ENCODE data around the gene ELAPOR1.
A peak's percentile ranks its signal among the peaks of the same experiment; 100 is the strongest.

Gene ELAPOR1

DNA sequence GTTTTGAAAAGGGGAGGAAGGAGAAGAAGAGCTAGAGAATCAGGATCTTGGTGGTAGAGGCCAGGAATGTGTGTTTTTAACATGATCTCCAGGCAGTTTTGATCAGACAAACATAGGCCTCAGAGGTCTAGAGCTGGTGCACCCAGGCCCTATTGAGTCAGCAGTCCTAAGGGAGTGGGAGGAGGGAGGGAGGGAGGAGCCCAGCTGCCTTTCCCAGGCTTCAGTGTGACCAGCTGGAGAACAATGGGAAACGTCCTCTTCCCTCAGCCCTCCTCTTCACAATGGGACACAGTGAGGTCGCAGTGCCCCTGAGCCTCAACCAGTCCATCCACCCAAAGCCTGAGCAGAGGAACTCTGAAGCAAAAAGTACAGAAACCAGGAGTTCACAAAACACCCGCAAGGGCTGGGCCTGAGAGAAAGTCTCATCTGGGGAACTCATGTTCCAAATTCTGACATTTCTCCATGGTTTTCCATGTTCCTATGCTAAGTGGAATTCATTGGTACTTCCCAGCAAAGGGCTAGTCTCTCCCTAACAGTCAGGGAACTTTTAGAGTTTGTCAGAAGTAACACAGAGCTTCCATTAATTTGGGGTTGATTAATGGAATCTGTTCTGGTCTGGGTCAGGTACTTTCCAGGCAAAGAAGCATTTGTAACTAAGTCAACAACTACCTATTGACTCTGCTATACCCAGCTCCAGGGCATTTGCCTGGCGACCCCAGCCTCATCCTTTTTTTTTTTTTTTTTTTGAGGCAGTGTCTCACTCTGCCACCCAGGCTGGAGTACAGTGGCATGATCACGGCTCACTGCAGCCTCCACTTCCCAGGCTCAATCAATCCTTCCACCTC is 37.5 kb downstream of the ELAPOR1 start:
- no peak for DNase-seq (ENCODE audit: low read depth, low spot score)
- no peak overlapping the region for H3K27ac ChIP-seq
- H3K36me3 ChIP-seq (ENCODE audit: insufficient read depth, low read length) = no peaks in the 10 kb centered on the region
- H3K9ac ChIP-seq (ENCODE audit: insufficient read length) = no peak overlapping the region
- H3K4me3 ChIP-seq = no peak overlapping the region
- no peak for TF ChIP-seq POLR2AphosphoS5 (IDR thresholded peaks at IDR 0.05; ENCODE audit: borderline replicate concordance, low read depth, low read length)
- no peak for TF ChIP-seq EZH2 (IDR thresholded peaks at IDR 0.05)
- no peak for TF ChIP-seq FOXP2 (optimal IDR thresholded peaks at IDR 0.05; ENCODE audit: control extremely low read depth, extremely low read length, insufficient read depth)
- no peaks in the 10 kb centered on the region for H3K9me3 ChIP-seq (ENCODE audit: low read depth, low read length)

DNA sequence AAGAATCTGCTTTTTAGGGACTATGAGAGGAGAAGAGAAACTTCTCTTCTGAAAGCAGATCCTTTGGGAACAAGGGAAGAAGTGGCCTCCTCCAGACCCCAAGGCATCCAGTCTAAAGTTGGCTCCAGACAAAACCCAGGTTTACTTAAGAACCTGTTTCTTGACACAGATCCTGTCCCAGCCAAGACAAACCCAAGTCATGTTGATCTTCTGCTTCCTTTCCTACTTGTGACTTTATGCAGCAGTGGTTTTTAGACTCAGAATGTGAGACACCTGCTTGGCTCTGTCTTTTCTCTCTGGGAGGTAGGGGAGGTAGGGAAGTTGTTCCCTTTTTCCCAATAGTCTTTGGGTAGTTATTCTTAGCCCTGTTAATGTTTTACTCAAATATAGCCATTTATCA is 38.3 kb downstream of the ELAPOR1 start:
- TF ChIP-seq POLR2AphosphoS5 (IDR thresholded peaks at IDR 0.05; ENCODE audit: borderline replicate concordance, low read depth, low read length) (no peak), FOXP2 (optimal IDR thresholded peaks at IDR 0.05; ENCODE audit: control extremely low read depth, extremely low read length, insufficient read depth) (no peak), EZH2 (IDR thresholded peaks at IDR 0.05) (no peak)
- no peak overlapping the region for H3K4me3 ChIP-seq
- no peak overlapping the region for H3K27ac ChIP-seq
- no peak for DNase-seq (ENCODE audit: low read depth, low spot score)
- H3K36me3 ChIP-seq (ENCODE audit: insufficient read depth, low read length) = no peaks in the 10 kb centered on the region
- no peaks in the 10 kb centered on the region for H3K9me3 ChIP-seq (ENCODE audit: low read depth, low read length)
- no peak overlapping the region for H3K9ac ChIP-seq (ENCODE audit: insufficient read length)

DNA sequence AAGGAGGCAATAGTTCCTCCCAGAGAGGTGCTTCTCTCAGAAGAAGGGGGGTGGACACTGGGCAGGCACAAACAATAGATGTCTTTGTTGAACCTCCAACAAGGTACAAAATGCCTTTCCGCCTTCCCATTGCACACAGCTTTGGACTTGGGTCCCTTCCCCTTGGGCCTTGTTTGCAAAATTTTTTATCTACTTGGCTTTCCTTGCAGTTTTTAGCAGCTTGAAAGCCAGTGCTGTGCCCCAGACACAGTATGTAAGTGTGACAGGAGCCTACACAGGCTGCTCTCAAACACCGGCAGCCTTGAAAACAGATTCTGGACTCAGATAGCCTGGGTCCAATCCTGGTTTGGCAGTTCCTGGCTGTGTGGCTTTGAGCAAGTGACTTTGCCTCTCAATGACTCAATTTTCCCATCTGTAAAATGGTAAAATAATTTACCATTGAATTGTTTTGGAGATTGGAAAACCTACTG is 43.0 kb downstream of the ELAPOR1 start:
- no peak for DNase-seq (ENCODE audit: low read depth, low spot score)
- Histone ChIP-seq H3K27ac (no peak overlapping the region), H3K9ac (ENCODE audit: insufficient read length) (no peak overlapping the region), H3K4me3 (no peak overlapping the region), H3K36me3 (ENCODE audit: insufficient read depth, low read length) (no peaks in the 10 kb centered on the region), H3K9me3 (ENCODE audit: low read depth, low read length) (no peaks in the 10 kb centered on the region)
- TF ChIP-seq EZH2 (IDR thresholded peaks at IDR 0.05) = no peak

DNA sequence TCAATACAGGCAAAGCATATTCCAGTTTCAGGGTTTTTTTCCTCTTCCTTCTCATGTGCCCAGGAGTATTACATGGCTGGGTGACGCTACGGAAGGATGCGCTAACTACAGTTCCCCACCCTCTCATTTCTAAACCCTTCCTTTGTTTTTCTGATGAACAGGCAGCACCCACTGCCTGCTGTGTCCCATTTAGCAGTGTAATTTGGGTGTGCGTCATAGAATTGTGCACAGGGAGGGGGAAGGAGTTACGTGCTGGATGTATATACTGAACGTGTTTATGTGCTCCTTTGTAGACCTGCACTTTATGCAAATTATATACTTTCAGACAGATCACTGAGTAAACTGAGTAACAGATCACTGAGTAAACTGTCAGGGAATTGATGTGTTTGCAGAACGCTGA is 44.5 kb downstream of the ELAPOR1 start:
- H3K36me3 ChIP-seq (ENCODE audit: insufficient read depth, low read length) = no peaks in the 10 kb centered on the region
- no peaks in the 10 kb centered on the region for H3K9me3 ChIP-seq (ENCODE audit: low read depth, low read length)
- TF ChIP-seq FOXP2 (optimal IDR thresholded peaks at IDR 0.05; ENCODE audit: control extremely low read depth, extremely low read length, insufficient read depth) = no peak
- no peak for TF ChIP-seq EZH2 (IDR thresholded peaks at IDR 0.05)
- TF ChIP-seq POLR2AphosphoS5 (IDR thresholded peaks at IDR 0.05; ENCODE audit: borderline replicate concordance, low read depth, low read length) = no peak
- no peak overlapping the region for H3K4me3 ChIP-seq
- H3K27ac ChIP-seq = no peak overlapping the region
- H3K9ac ChIP-seq (ENCODE audit: insufficient read length) = no peak overlapping the region
- DNase-seq (ENCODE audit: low read depth, low spot score) = no peak

DNA sequence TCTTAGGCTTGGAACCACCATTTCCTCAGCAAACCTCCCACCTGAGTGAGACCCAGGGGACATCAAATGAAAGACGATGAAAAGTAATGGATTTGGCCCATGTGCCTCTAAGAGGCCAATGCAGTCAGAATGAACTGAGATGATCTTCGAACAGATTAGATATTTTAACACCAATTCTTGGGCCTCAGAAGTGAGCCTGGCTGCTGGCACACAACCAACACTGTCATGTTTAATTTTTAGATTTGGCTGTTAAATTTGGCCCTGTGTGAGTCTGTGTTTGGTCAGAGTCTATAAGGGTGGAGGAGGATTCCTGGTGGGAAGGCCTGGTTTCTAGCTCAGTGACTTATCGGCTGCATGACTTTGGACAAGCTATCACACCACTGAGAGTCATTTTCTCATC is 45.4 kb downstream of the ELAPOR1 start:
- Histone ChIP-seq H3K4me3 (no peak overlapping the region), H3K9me3 (ENCODE audit: low read depth, low read length) (no peaks in the 10 kb centered on the region), H3K9ac (ENCODE audit: insufficient read length) (no peak overlapping the region), H3K27ac (no peak overlapping the region), H3K36me3 (ENCODE audit: insufficient read depth, low read length) (no peaks in the 10 kb centered on the region)
- DNase-seq (ENCODE audit: low read depth, low spot score) = no peak
- no peak for TF ChIP-seq POLR2AphosphoS5 (IDR thresholded peaks at IDR 0.05; ENCODE audit: borderline replicate concordance, low read depth, low read length)
- no peak for TF ChIP-seq FOXP2 (optimal IDR thresholded peaks at IDR 0.05; ENCODE audit: control extremely low read depth, extremely low read length, insufficient read depth)
- no peak for TF ChIP-seq EZH2 (IDR thresholded peaks at IDR 0.05)

DNA sequence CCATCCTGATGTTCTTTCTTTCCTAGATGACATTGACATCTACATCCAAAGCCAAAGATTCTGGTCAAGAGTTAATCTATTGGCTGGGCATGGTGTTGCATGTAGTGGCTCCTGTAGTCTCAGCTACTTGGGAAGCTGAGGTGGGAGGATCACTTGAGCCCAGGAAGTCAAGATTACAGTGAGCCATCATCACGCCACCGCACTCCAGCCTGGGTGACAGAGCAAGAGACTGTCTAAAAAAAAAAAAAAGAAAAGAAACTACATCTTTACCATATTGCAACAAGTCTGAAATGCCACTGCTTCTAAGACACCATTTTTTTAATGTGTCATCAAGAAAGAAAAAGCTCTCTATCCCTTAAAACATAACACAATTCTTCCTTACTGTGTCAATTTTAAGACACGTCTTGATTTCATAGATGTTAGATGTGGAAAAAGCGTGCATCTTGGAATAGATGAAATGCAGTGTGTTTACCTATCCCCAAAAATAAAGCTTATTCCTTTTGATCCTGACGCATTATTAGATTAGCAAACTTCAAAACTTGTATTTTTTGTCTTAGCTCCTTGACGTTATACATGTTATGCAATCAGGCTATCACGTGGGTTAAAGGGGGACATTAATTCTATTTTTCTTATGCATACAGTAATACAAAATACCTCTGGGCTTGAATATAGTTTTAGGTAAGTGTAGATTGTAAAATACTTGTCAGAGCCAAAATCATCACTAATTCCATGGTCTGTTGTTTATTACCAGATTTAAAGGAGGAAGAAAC is 46.3 kb downstream of the ELAPOR1 start:
- H3K4me3 ChIP-seq = peak overlapping the region; percentile 9; the same call in 1 of the 2 replicates
- H3K27ac ChIP-seq = peak overlapping the region; percentile 96
- no peak for TF ChIP-seq FOXP2 (optimal IDR thresholded peaks at IDR 0.05; ENCODE audit: control extremely low read depth, extremely low read length, insufficient read depth)
- no peak for TF ChIP-seq EZH2 (IDR thresholded peaks at IDR 0.05)
- TF ChIP-seq POLR2AphosphoS5 (IDR thresholded peaks at IDR 0.05; ENCODE audit: borderline replicate concordance, low read depth, low read length) = no peak
- DNase-seq (ENCODE audit: low read depth, low spot score) = no peak
- no peak overlapping the region for H3K9ac ChIP-seq (ENCODE audit: insufficient read length)
- no peaks in the 10 kb centered on the region for H3K36me3 ChIP-seq (ENCODE audit: insufficient read depth, low read length)
- H3K9me3 ChIP-seq (ENCODE audit: low read depth, low read length) = no peaks in the 10 kb centered on the region

DNA sequence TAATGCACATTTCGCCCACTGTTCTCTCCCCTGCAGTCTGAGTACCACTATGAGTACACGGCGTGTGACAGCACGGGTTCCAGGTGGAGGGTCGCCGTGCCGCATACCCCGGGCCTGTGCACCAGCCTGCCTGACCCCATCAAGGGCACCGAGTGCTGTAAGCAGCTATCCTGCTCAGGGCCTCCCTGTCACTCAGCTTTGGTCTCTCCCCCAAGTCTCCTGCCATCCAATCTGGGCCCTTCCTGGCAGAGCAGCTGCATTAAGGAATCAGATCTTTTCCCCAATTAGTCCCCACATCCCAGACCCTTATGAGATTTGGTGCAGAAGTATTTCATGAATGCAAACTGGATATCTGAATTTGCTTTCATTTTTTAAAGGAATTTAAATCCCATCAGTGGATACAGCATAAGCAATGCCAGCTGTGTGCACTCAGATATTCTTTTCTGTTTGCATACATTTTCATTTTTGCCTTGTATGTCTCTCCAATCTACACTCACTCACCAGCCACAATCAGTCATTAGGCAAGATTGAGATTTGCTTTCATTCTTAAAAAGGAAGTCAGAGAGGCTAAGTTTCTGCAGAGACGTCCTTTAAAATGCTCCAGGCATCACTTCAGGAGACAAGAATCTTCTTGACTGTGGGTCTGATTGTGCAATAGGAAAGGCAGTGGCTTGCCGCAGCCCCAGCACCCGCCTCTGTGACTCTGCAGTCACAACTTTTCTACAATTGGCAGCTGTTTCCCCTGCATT is 48.1 kb downstream of the ELAPOR1 start:
- peak overlapping the region; percentile 73 for H3K4me3 ChIP-seq
- H3K9ac ChIP-seq (ENCODE audit: insufficient read length) = peak overlapping the region; percentile 67
- no peaks in the 10 kb centered on the region for H3K36me3 ChIP-seq (ENCODE audit: insufficient read depth, low read length)
- TF ChIP-seq POLR2AphosphoS5 (IDR thresholded peaks at IDR 0.05; ENCODE audit: borderline replicate concordance, low read depth, low read length) (peak; percentile 42; the same call in 1 of the 2 replicates), EZH2 (IDR thresholded peaks at IDR 0.05) (no peak), FOXP2 (optimal IDR thresholded peaks at IDR 0.05; ENCODE audit: control extremely low read depth, extremely low read length, insufficient read depth) (peak; percentile 20)
- DNase-seq (ENCODE audit: low read depth, low spot score) = peak; percentile 99
- H3K27ac ChIP-seq = peak overlapping the region; percentile 96
- H3K9me3 ChIP-seq (ENCODE audit: low read depth, low read length) = no peaks in the 10 kb centered on the region

DNA sequence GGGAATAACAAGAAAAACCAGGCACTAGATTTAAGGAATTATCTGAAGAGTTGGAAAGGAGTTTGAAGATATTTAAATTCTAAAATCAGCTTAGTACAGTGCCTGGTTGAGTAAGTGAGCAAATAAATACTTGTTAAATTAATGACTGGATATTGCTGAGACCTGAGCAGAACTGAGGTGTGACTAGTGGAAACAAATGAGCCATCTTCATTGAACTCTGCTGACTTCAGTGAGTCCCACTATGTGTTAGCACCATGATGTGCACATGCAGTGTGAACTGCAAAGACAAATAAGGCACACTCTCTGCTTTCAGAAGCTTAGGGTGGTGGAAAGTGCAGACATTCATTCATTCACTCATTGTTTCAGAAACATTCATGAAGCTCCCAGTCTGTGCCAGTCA is 48.7 kb downstream of the ELAPOR1 start:
- Histone ChIP-seq H3K9ac (ENCODE audit: insufficient read length) (no peak overlapping the region), H3K27ac (peak overlapping the region; percentile 96), H3K4me3 (peak overlapping the region; percentile 73), H3K9me3 (ENCODE audit: low read depth, low read length) (no peaks in the 10 kb centered on the region), H3K36me3 (ENCODE audit: insufficient read depth, low read length) (no peaks in the 10 kb centered on the region)
- DNase-seq (ENCODE audit: low read depth, low spot score) = no peak
- TF ChIP-seq FOXP2 (optimal IDR thresholded peaks at IDR 0.05; ENCODE audit: control extremely low read depth, extremely low read length, insufficient read depth) (no peak), EZH2 (IDR thresholded peaks at IDR 0.05) (no peak)

Data from SK-N-MC (cell line).